Cortex of kidney (tissue), 1 donor: ENCODE results near the gene CCDC13.

Experiments
- DNase-seq: peaks from one replicate; lab custom pipeline; 2025; lab: John Stamatoyannopoulos, UW

The CCDC13 gene

DNA sequence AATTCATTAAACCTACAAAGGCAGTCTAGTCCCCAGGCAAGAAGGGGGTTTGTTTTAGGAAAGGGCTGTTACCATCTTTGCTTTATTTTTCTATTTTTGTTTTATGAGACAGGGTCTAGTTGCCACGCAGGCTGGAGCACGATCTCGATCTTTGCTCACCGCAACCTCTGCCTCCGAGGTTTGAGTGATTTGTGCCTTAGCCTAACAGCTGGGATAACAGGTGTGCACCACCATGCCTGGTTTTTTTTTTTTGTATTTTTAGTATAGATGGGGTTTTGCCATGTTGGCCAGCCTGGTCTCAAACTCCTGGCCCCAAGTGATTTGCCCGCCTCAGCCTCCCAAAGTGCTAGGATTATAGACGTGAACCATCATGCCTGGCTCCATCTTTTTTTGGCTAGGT is 26.3 kb upstream of the CCDC13 start:
- DNase-seq: no peak

- DNase-seq: no peak
Measured at GRCh38 chr3:42796332-42796885, 23.4 kb upstream of the CCDC13 start.

GRCh38 chr3:42795621-42796181 is 22.6 kb upstream of the CCDC13 start:
- no peak for DNase-seq

DNA sequence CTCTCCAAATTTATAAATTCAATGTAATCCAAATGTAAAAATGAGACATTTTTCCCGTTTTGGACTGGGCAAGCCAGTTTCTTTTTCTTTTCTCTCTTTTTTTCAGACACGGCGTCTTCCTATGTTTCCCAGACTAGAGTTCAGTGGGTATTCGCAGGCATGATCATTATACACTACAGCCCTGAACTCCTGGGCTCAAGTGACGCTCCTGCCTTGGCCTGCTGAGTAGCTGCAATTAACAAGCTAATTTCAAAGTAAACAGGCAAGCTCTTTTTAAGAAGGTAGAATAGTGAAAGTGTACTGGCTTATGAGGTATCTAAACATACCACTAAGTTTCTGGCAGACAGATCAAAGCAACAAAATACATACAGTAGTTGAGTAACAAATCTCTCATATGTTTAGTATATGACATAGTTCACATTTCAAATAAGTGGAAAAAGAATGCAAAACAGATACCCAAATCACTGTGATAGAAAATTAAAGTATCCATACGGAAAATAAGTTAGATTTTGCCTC is 17.7 kb upstream of the CCDC13 start:
- no peak for DNase-seq

- DNase-seq: no peak
Measured at GRCh38 chr3:42786631-42787030, 13.6 kb upstream of the CCDC13 start.

DNA sequence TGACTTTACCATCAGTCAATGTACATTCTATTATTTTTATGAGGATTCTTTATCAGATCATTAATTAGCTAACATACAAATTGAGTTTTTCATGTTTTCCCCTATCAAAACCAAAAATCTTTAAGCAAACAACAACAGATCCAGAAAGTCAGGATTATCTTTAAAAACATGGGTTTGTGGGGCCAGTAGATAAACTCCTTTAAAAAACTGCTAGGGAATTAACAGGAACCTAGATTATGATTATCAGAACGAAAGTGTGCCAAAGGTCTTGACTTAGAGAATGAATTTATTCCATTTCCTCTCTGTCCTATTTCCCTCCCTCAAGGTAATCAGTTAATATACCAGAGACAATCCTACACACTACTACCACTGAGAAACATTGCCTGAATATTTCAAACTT is 13.2 kb upstream of the CCDC13 start:
- DNase-seq: no peak

GRCh38 chr3:42780892-42781700 is 8.0 kb upstream of the CCDC13 start:
- DNase-seq: no peak

DNA sequence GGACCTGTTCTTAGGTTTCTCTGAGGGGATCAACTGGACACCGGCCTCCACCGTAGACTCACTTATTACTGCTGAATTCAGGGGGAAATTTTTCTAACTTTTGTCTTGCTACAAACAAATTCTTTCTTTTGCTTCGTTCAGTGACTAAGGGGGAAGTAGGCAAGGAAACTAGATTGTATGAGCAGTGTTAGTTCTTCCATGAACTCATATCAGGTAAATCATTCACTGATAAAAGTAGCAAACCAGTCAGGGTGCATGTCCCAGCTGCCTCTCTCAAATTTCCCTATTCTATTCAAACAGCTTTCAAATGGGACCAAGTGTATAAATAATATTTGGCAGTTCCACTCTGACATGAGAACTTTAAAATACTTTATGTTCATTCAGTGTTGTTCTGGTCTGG is 7.3 kb upstream of the CCDC13 start:
- no peak for DNase-seq

GRCh38 chr3:42778644-42779043 is 5.6 kb upstream of the CCDC13 start:
- no peak for DNase-seq

GRCh38 chr3:42773409-42773751 is 327 bp upstream of the CCDC13 start:
- DNase-seq: no peak

GRCh38 chr3:42771271-42771670 is 1.8 kb downstream of the CCDC13 start:
- no peak for DNase-seq

- no peak for DNase-seq
Measured at GRCh38 chr3:42769477-42770131, 3.4 kb downstream of the CCDC13 start.

DNA sequence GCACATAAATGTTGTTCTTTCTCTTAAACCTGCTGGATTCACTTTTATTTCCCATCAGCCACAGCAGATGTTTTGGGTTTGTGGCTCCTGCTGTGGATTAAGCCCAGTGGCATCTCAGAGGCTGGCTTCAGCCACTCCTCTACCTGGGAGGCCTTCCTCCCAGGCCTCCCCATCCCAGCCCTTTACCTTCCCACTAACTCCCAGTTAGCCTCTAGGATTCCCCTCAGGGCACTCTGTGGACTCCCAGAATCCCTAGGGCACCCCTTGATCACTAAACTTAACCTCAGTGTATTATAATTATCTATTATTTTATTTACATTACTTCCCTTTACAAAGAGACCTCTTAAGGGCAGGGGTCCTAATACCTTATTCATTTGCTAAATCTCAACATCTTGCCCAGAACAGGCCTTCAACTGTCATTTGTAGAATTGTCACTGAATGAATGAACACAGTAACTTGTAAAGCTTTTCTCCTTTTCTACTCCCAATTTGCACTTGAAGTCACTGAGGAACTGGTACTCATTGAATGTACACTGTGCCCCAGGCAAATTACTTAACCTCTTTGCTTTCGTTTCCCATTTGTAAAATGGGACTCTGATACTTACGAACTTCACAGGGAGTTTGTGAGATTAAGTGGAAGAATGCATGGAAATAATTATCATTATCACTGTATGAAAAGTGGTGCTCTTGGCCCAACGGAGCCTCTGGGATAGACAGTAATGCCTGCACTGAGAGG is 8.3 kb downstream of the CCDC13 start:
- no peak for DNase-seq

DNA sequence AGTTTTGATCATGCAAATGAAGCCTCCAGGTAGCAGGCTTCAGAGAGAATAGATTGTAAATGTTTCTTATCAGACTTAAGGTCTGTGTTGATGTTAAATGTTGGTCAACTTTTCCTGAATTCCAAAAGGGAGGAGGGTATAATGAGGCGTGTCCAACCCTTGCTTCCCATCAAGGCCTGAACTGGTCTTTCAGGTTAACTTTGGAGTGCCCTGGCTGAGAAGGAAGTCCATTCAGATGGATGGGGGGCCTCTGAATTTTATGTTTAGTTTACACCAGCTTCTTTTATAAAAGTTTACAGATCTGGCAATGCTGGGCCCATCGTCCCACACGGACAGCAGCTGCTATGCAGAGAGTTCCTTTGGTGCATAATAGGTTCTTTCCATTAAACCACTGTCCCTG is 8.9 kb downstream of the CCDC13 start:
- no peak for DNase-seq

- no peak for DNase-seq
Measured at GRCh38 chr3:42763021-42763420, 10.0 kb downstream of the CCDC13 start.

DNA sequence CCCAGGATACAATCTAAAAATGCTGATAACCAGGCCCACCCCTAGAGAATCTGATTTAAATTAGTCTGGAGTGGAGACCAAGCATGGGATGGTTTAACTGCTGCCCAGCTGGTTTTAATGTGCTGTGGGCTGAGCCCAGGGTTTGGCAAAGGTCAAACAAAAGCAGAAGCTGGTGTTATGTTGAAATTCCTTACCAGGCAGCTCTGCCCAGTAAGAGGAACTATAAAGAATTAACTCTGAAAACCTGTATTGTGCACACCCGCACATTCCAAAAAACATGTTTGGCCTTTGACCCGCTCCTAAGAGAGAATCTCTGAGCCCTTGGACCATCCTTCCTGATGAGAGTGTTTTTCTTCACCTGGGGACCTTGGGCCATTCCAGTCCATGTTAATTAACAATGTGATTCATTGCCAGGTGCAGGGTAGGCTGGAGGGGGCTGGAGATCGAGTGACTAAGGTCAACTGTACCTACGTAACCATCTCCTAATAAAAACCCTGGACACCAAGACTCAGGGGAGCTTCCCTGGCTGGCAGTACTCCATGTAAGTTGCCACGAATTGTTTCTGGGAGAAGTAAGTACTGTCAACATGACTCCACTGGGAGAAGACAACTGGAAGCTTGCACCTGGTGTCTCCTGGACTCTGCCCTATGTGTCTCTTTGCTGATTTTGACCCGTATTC is 10.9 kb downstream of the CCDC13 start:
- no peak for DNase-seq

- DNase-seq: no peak
Measured at GRCh38 chr3:42758126-42758525, 14.9 kb downstream of the CCDC13 start.

DNA sequence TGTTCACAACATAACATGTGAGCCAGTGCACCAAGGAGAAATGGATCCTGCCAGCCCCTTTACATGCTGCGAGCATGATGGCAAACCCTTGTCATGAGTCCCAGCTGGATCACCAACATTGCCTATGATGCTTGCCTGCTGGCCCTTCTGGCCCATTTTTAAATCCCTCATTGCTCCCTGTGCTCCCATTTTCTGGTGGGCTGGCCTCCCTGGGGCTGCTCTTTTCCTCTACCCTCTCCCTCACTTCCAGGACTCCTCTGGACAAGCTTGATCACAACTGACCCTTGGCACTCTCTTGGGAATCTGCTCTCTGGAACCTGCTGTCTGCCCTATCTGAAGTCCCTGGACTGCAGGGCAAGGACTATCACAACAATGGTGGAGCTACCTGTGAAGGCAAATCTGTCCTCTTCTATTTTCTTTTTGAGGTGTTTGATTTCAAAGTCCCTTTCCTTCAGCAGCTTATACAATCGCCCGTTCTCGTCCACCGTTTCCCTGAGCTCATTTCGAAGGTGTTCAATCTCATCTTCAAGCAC is 16.3 kb downstream of the CCDC13 start:
- no peak for DNase-seq

GRCh38 chr3:42755681-42756578 is 17.1 kb downstream of the CCDC13 start:
- DNase-seq: no peak

- DNase-seq: no peak
Measured at GRCh38 chr3:42753757-42754156, 19.3 kb downstream of the CCDC13 start.
